Measurements from ENCODE around the gene CAMTA1. TPM values are rescaled to one million over a fixed set of nuclear protein-coding genes. Genes with fewer than 3 reads are reported as not detected.
A peak's percentile ranks its signal among the peaks of the same experiment; 100 is the strongest.

Gene CAMTA1
- total and polyA plus RNA-seq, 4 donors, result 90.5 to 236 (median 195) TPM

- H3K4me3 ChIP-seq (ENCODE audit: low read depth, low read length), result no peak overlapping the region
- H3K9me3 ChIP-seq (ENCODE audit: control insufficient read depth, insufficient read depth, low read length), result no peaks in the 10 kb centered on the region
- DNase-seq (ENCODE audit: low read depth in 4 of 6, low spot score in 6 of 6), result no peak
- H3K27me3 ChIP-seq (ENCODE audit: control insufficient read depth, insufficient read depth, low read length), result no peaks in the 10 kb centered on the region
- H3K27ac ChIP-seq (ENCODE audit: low read depth, low read length), result no peak overlapping the region
- H3K4me1 ChIP-seq (ENCODE audit: control insufficient read depth, insufficient read depth, low read length), result peaks cover 14% of the 10 kb centered on the region
- WGBS (ENCODE audit: insufficient coverage), result 79% methylated on average over 6 of the region's 6 CpGs
- no peaks in the 10 kb centered on the region for H3K36me3 ChIP-seq (ENCODE audit: control insufficient read depth, insufficient read depth, low read length)
Measured at GRCh38 chr1:7236844-7237515, 451.7 kb downstream of the CAMTA1 start.

- Histone ChIP-seq H3K4me3 (ENCODE audit: low read depth, low read length) (no peak overlapping the region), H3K36me3 (ENCODE audit: control insufficient read depth, insufficient read depth, low read length) (no peaks in the 10 kb centered on the region), H3K4me1 (ENCODE audit: control insufficient read depth, insufficient read depth, low read length) (peaks cover 18% of the 10 kb centered on the region), H3K27ac (ENCODE audit: low read depth, low read length) (no peak overlapping the region), H3K9me3 (ENCODE audit: control insufficient read depth, insufficient read depth, low read length) (no peaks in the 10 kb centered on the region), H3K27me3 (ENCODE audit: control insufficient read depth, insufficient read depth, low read length) (no peaks in the 10 kb centered on the region)
- 85% methylated on average over 6 of the region's 6 CpGs for WGBS (ENCODE audit: insufficient coverage)
- no peak for DNase-seq (ENCODE audit: low read depth in 4 of 6, low spot score in 6 of 6)
Measured at GRCh38 chr1:7247158-7247557, 461.9 kb downstream of the CAMTA1 start.

GRCh38 chr1:7247791-7248548 is 462.7 kb downstream of the CAMTA1 start:
- no peaks in the 10 kb centered on the region for H3K36me3 ChIP-seq (ENCODE audit: control insufficient read depth, insufficient read depth, low read length)
- no peak overlapping the region for H3K4me3 ChIP-seq (ENCODE audit: low read depth, low read length)
- WGBS (ENCODE audit: insufficient coverage), result 23% methylated on average over 21 of the region's 22 CpGs
- H3K27ac ChIP-seq (ENCODE audit: low read depth, low read length), result peak overlapping the region; percentile 29
- peaks cover 26% of the 10 kb centered on the region for H3K4me1 ChIP-seq (ENCODE audit: control insufficient read depth, insufficient read depth, low read length)
- no peaks in the 10 kb centered on the region for H3K9me3 ChIP-seq (ENCODE audit: control insufficient read depth, insufficient read depth, low read length)
- H3K27me3 ChIP-seq (ENCODE audit: control insufficient read depth, insufficient read depth, low read length), result no peaks in the 10 kb centered on the region
- DNase-seq (ENCODE audit: low read depth in 4 of 6, low spot score in 6 of 6), result peak in 3 of 6 donors; percentile 31 to 85 (median 78)

GRCh38 chr1:7248549-7249199 is 463.4 kb downstream of the CAMTA1 start:
- no peaks in the 10 kb centered on the region for H3K27me3 ChIP-seq (ENCODE audit: control insufficient read depth, insufficient read depth, low read length)
- H3K27ac ChIP-seq (ENCODE audit: low read depth, low read length), result no peak overlapping the region
- no peaks in the 10 kb centered on the region for H3K36me3 ChIP-seq (ENCODE audit: control insufficient read depth, insufficient read depth, low read length)
- peaks cover 27% of the 10 kb centered on the region for H3K4me1 ChIP-seq (ENCODE audit: control insufficient read depth, insufficient read depth, low read length)
- peak in 2 of 6 donors; percentile 85 to 86 for DNase-seq (ENCODE audit: low read depth in 4 of 6, low spot score in 6 of 6)
- 77% methylated on average over 9 of the region's 13 CpGs for WGBS (ENCODE audit: insufficient coverage)
- no peak overlapping the region for H3K4me3 ChIP-seq (ENCODE audit: low read depth, low read length)
- H3K9me3 ChIP-seq (ENCODE audit: control insufficient read depth, insufficient read depth, low read length), result no peaks in the 10 kb centered on the region

GRCh38 chr1:7249516-7249915 is 464.3 kb downstream of the CAMTA1 start:
- H3K9me3 ChIP-seq (ENCODE audit: control insufficient read depth, insufficient read depth, low read length), result no peaks in the 10 kb centered on the region
- H3K27ac ChIP-seq (ENCODE audit: low read depth, low read length), result no peak overlapping the region
- no peak for DNase-seq (ENCODE audit: low read depth in 4 of 6, low spot score in 6 of 6)
- no peaks in the 10 kb centered on the region for H3K27me3 ChIP-seq (ENCODE audit: control insufficient read depth, insufficient read depth, low read length)
- H3K4me3 ChIP-seq (ENCODE audit: low read depth, low read length), result no peak overlapping the region
- H3K36me3 ChIP-seq (ENCODE audit: control insufficient read depth, insufficient read depth, low read length), result no peaks in the 10 kb centered on the region
- WGBS (ENCODE audit: insufficient coverage), result 100% methylated on average over 1 of the region's 3 CpGs
- peaks cover 27% of the 10 kb centered on the region for H3K4me1 ChIP-seq (ENCODE audit: control insufficient read depth, insufficient read depth, low read length)

GRCh38 chr1:7250176-7250575 is 464.9 kb downstream of the CAMTA1 start:
- Histone ChIP-seq H3K4me3 (ENCODE audit: low read depth, low read length) (no peak overlapping the region), H3K9me3 (ENCODE audit: control insufficient read depth, insufficient read depth, low read length) (no peaks in the 10 kb centered on the region), H3K27me3 (ENCODE audit: control insufficient read depth, insufficient read depth, low read length) (no peaks in the 10 kb centered on the region), H3K27ac (ENCODE audit: low read depth, low read length) (no peak overlapping the region), H3K4me1 (ENCODE audit: control insufficient read depth, insufficient read depth, low read length) (peaks cover 27% of the 10 kb centered on the region), H3K36me3 (ENCODE audit: control insufficient read depth, insufficient read depth, low read length) (no peaks in the 10 kb centered on the region)
- no peak for DNase-seq (ENCODE audit: low read depth in 4 of 6, low spot score in 6 of 6)
- WGBS (ENCODE audit: insufficient coverage), result 90% methylated on average over 9 of the region's 10 CpGs

- DNase-seq (ENCODE audit: low read depth in 4 of 6, low spot score in 6 of 6), result no peak
- Histone ChIP-seq H3K4me1 (ENCODE audit: control insufficient read depth, insufficient read depth, low read length) (peaks cover 27% of the 10 kb centered on the region), H3K27me3 (ENCODE audit: control insufficient read depth, insufficient read depth, low read length) (no peaks in the 10 kb centered on the region), H3K9me3 (ENCODE audit: control insufficient read depth, insufficient read depth, low read length) (no peaks in the 10 kb centered on the region), H3K36me3 (ENCODE audit: control insufficient read depth, insufficient read depth, low read length) (no peaks in the 10 kb centered on the region), H3K4me3 (ENCODE audit: low read depth, low read length) (no peak overlapping the region), H3K27ac (ENCODE audit: low read depth, low read length) (no peak overlapping the region)
- WGBS (ENCODE audit: insufficient coverage), result 69% methylated on average over 16 of the region's 22 CpGs
Measured at GRCh38 chr1:7250597-7251453, 465.6 kb downstream of the CAMTA1 start.

- Histone ChIP-seq H3K36me3 (ENCODE audit: control insufficient read depth, insufficient read depth, low read length) (no peaks in the 10 kb centered on the region), H3K4me1 (ENCODE audit: control insufficient read depth, insufficient read depth, low read length) (peaks cover 27% of the 10 kb centered on the region), H3K27me3 (ENCODE audit: control insufficient read depth, insufficient read depth, low read length) (no peaks in the 10 kb centered on the region), H3K4me3 (ENCODE audit: low read depth, low read length) (no peak overlapping the region), H3K27ac (ENCODE audit: low read depth, low read length) (no peak overlapping the region), H3K9me3 (ENCODE audit: control insufficient read depth, insufficient read depth, low read length) (no peaks in the 10 kb centered on the region)
- DNase-seq (ENCODE audit: low read depth in 4 of 6, low spot score in 6 of 6), result no peak
- 94% methylated on average over 7 of the region's 10 CpGs for whole genome bisulfite sequencing (ENCODE audit: insufficient coverage)
Measured at GRCh38 chr1:7251454-7251800, 466.2 kb downstream of the CAMTA1 start.

- DNase-seq (ENCODE audit: low read depth in 4 of 6, low spot score in 6 of 6), result peak in 2 of 6 donors; percentile 34 to 82
- 26% methylated on average over 6 of the region's 12 CpGs for WGBS (ENCODE audit: insufficient coverage)
- H3K4me3 ChIP-seq (ENCODE audit: low read depth, low read length), result no peak overlapping the region
- no peaks in the 10 kb centered on the region for H3K27me3 ChIP-seq (ENCODE audit: control insufficient read depth, insufficient read depth, low read length)
- H3K9me3 ChIP-seq (ENCODE audit: control insufficient read depth, insufficient read depth, low read length), result no peaks in the 10 kb centered on the region
- no peaks in the 10 kb centered on the region for H3K36me3 ChIP-seq (ENCODE audit: control insufficient read depth, insufficient read depth, low read length)
- peaks cover 26% of the 10 kb centered on the region for H3K4me1 ChIP-seq (ENCODE audit: control insufficient read depth, insufficient read depth, low read length)
- H3K27ac ChIP-seq (ENCODE audit: low read depth, low read length), result no peak overlapping the region
Measured at GRCh38 chr1:7252411-7253117, 467.3 kb downstream of the CAMTA1 start.
